HG02759 (cell line): Measurements from ENCODE around the gene PVALB.

ENCODE experiments used
- ATAC-seq: cut with Tn5 transposase; IDR thresholded peaks from one replicate; pipeline ENCODE4 v1.9.1; 2021; ENCODE audit warnings: mild to moderate bottlenecking, moderate library complexity; ENCODE audit not compliant: unreplicated experiment

The PVALB gene

GRCh38 chr22:36816636-36817524 is at the start of gene PVALB:
TSS of gene PVALB (minus strand) at chr22:36817035. CDS start at chr22:36817005, 30 bp downstream.
- ATAC-seq = no peak

- ATAC-seq = no peak
These were observed 48.5 kb upstream of the PVALB start for GRCh38 chr22:36865346-36865745.

- no peak for ATAC-seq
These were observed 47.8 kb upstream of the PVALB start for GRCh38 chr22:36864454-36865215.

GRCh38 chr22:36863979-36864378 is 47.1 kb upstream of the PVALB start:
- ATAC-seq = no peak

- no peak for ATAC-seq
These were observed 46.4 kb upstream of the PVALB start for GRCh38 chr22:36863281-36863680.

- ATAC-seq = no peak
These were observed 45.7 kb upstream of the PVALB start for GRCh38 chr22:36862251-36863242.

- ATAC-seq = peak; percentile 78
These were observed 44.2 kb upstream of the PVALB start, which contains the start of gene NCF4 for GRCh38 chr22:36860821-36861659. TSS of gene NCF4 (plus strand) at chr22:36861006. CDS start at chr22:36861172, 166 bp downstream.

GRCh38 chr22:36860438-36860820 is 43.6 kb upstream of the PVALB start:
- no peak for ATAC-seq

GRCh38 chr22:36860017-36860416 is 43.2 kb upstream of the PVALB start:
- ATAC-seq = no peak

GRCh38 chr22:36858966-36859365 is 42.1 kb upstream of the PVALB start:
- ATAC-seq = no peak

- no peak for ATAC-seq
These were observed 41.3 kb upstream of the PVALB start for GRCh38 chr22:36858156-36858555.

GRCh38 chr22:36856792-36857135 is 39.9 kb upstream of the PVALB start:
- no peak for ATAC-seq

- ATAC-seq = peak; percentile 31
These were observed 39.4 kb upstream of the PVALB start for GRCh38 chr22:36856121-36856791.

- ATAC-seq = no peak
These were observed 38.6 kb upstream of the PVALB start for GRCh38 chr22:36855478-36855877.

- no peak for ATAC-seq
These were observed 36.7 kb upstream of the PVALB start for GRCh38 chr22:36853407-36854099.

GRCh38 chr22:36852056-36852973 is 35.5 kb upstream of the PVALB start:
- ATAC-seq = no peak

- ATAC-seq = no peak
These were observed 33.8 kb upstream of the PVALB start for GRCh38 chr22:36850682-36851081.

- ATAC-seq = no peak
These were observed 33.2 kb upstream of the PVALB start for GRCh38 chr22:36850056-36850455.
